ENCODE measurements around the gene RUNX3.

The RUNX3 gene

GRCh38 chr1:24878045-24878444 lies 52.0 kb downstream of the RUNX3 start:
- no peak for DNase-seq

GRCh38 chr1:24875991-24876506 lies 54.0 kb downstream of the RUNX3 start:
- DNase-seq = no peak

GRCh38 chr1:24875257-24875656 lies 54.8 kb downstream of the RUNX3 start:
- DNase-seq = no peak

DNA sequence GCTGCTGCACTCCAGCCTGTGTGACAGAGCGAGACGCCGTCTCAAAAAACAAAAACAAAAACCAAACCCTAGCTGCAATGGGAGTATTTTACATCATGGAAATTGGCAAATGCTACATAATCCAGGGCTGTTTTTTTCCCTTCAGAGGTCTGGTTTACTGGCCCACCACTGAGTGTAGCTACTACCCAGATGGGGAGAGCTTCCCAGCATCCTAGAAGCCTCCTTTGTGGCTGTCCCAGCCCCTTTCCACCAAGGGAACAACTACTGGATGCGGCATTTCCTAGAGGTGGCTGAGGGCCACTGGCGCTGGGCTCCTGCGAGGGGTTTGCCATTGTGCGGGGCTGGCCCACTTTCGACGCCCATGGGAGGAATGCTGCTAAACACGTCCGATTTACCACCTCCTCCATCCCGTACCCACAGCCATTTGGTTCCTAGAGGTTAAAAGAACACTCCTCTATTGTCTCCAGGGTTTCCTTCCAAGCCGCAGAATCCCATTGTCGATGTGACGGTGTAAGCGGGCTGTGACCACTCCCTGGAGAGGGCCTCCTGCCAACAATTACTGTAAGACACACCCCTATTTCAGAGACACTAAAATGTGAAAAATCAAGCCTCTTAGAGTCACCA lies 55.4 kb downstream of the RUNX3 start:
- DNase-seq = no peak

GRCh38 chr1:24874056-24874455 lies 56.0 kb downstream of the RUNX3 start:
- DNase-seq = no peak

- DNase-seq = no peak
These were observed 56.9 kb downstream of the RUNX3 start for GRCh38 chr1:24873148-24873547.

DNA sequence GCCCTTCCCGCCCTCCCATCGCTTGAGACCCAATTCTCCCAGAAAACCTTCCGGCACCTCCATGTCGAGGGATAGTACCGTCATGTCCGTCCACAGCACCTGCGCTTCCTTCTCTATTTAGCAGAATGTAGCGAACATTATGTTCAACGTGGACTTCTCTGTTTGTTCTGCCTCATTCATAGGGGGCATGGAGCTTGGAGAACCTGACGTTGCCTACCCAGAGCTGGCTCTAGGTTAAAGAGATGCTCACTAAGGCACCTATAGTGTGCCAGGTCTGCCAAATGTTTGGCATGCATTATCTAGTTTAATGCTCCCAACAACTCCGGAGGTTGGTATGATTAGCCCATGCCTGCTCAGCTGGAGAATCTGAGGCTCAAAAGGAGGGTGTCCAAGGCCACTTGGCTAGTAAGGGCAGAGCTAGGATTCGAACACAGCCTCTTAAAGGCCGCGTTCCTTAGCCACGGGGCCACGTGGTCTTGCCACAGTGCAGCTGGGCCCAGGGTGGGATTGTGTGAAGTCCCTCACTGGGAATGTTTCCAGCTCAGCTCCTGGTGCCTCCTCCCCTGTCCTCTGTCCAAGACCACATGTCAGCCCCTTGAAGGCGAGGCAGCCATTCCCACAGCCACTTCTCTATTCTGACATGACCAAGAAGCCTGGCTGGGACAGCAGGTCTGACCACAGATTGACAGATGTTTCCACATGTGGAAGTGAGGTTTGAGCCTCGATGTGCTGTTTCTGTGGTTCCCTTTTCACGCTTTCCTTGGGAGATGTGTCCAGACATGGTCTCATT lies 57.8 kb downstream of the RUNX3 start:
- DNase-seq = no peak

DNA sequence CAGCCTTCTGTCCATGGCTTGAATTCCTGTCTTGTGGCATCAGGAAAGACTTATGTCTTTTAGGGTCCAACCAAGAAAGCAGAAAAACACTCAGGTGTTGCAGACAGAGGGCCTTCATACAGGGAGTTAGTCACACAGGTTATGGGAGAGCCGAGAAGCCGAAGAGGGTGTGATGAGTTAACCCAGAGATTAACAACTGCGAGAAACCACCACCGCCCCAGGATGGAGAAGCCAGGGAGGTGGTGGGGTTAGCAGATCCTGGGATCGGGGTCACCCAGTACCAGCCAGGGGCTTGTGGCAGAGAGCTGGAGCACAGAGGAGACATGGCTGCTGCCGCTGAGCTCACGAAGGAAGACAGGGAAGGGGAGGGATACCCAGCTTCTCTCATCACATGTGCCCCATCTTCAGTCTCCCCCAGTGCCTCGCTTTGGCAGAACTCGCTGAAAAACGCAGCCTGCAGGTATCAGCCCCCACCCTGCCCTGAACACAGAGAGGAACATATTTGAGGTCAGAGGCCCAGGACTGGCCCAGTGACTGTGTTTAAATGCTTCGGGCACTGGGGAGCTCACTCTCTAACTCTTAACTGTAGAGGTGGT lies 58.7 kb downstream of the RUNX3 start:
- no peak for DNase-seq

GRCh38 chr1:24870551-24871195 lies 59.4 kb downstream of the RUNX3 start:
- no peak for DNase-seq

DNA sequence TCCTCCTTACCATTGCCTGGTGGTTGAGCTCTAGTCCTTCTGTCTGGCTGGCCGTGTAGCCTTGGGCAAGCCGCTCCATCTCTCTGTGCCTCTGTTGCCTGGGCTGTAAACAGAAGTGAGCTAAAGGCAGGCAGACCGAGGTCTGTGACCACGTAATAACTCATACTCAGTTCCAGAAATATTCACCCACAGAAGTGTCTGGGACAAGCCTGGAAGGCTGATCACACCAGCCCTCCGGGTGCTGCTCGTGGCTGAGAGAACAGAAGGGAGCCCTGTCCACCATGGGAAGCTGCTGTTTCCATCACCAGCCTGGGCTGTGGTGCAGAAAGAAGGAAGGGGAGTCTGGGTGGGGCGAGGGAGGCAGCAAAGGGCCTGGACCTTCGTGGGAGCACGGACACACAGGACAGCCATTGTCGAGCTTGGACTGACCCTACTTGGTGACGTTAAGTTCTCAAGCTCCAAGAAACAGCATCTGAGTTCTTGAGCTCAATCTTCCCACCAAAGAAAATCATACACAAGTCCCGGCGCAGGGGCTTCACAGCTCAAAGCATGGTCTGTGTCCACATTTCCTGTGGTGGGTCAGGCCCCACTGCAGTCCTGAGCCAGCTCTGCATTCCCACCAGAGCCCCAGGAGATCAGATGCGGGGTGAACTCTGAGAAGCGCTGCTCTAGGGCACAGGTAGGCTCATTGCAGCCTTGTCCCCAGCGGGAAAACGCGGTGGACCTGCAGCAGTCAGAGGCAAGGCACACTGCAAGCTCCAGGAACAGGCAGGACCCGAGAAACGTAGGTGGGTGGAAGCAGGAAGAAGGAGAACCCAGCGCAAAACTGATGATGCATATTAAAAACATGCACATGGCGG lies 61.8 kb downstream of the RUNX3 start:
- DNase-seq = no peak

GRCh38 chr1:24867084-24867870 lies 62.8 kb downstream of the RUNX3 start:
- DNase-seq = no peak

GRCh38 chr1:24866211-24867083 lies 63.6 kb downstream of the RUNX3 start:
- no peak for DNase-seq

- no peak for DNase-seq
These were observed 64.5 kb downstream of the RUNX3 start for GRCh38 chr1:24865587-24865986.

- DNase-seq = no peak
These were observed 64.9 kb downstream of the RUNX3 start for GRCh38 chr1:24865168-24865567.

DNA sequence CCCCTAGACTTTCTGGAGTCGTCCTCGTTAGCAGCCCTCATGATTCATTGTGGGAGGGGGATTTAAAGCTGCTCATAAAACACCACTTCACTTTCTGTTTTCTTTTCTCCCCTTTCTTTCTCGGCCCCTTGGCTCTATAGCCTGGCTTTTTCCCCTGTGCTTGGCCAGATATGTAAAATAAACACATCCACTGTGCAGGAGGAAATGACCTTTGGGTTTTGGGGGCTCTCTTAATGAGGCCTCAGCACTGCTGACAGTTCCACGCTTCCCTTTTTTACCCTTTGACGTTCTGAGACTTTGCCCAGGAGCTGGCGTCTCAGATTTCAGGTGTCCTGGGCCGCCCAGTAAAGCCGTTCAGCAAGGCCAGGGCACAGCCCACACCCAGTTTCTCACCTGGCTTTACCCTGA lies 65.7 kb downstream of the RUNX3 start:
- no peak for DNase-seq

DNA sequence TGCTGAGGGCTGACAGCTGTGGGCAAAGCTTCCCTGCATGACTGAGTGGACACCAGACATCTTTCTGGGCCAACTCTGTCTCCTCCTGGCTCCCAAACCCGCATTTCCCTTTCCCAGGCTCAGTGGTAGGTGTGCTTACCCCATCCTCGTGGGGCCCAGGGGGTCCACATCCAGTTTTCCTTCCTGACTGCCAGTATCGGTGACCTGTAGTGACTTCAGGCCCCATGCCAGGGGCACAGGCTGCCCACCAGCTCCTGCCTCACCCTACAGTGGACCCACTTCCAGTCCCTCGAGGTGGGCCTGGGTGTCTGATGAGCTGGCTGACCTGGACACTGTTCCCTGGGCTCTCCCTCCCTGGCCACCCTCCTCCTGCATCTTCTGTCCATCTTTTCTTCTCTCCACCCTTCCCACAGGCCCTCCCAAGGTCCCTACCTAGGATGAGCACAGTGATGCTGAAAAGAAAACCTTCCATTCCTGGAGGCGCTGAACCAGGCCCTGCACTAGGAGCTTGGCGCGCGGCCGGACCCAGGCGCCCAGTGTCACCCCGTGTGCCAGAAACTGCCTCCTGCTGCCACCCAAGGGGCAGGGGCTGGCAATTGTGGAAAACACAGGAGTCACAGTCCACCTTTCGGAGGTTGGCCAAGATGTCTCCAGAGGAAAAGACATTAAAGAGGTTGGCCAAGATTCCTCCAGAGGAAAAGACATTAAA lies 67.1 kb downstream of the RUNX3 start:
- no peak for DNase-seq

GRCh38 chr1:24861821-24862727 lies 68.0 kb downstream of the RUNX3 start:
- no peak for DNase-seq

DNA sequence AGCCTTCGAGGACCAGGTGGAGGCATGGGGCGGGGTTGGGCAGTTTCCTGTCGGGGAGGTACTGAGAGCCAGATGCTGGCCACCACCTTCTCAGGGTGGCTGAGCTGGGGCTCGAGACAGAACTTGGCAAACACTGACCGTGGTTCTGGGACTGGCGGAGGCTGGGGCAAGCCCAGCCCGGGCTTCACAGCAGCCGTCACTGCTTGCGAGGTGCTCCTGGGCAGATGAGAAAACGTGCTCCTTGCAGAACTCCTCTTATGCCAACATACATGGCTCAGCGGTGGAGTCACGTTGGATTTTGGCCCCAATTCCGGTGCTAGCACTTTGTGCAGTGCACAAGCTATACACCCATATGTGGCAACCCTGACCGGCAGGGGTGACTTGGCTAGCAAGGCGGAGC lies 69.2 kb downstream of the RUNX3 start:
- no peak for DNase-seq
